Measurements from ENCODE around the gene BIRC3.

DNA sequence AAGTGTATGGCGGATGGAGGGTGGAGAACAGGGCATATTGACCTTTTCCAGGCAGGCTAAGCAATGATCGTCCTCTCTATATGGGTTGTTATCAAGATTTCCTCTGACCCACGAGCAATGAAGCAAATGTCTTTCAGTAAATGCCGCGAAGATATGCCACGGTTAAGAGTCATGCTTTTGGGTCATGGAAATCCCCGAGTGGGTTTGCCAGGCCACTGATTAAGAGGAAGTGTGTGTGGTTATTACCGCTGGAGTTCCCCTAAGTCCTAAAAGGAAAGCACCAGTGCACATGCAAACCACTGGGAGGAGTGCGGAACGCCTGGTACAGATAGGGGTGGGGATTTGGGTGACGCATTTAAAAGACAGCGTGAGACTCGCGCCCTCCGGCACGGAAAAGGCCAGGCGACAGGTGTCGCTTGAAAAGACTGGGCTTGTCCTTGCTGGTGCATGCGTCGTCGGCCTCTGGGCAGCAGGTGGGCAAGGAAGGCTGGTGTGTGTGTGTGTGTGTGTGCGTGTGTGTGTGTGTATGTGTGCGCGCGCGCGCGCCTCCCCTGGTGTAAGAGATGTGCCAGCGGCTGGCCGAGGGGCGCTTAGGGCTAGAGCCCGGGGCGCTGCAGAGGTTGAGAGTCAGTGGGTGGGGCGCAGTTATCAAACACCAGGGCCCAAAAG, at the start of gene BIRC3:
- TF ChIP-seq POLR2AphosphoS5 (IDR thresholded peaks at IDR 0.05) (peak; percentile 63 to 85 (median 78)), POLR2A (IDR thresholded peaks at IDR 0.05) (peak; percentile 8 to 68), EP300 (IDR thresholded peaks at IDR 0.05) (peak in 1 of 4 donors; percentile 76)
- TF ChIP-seq, protein P1, sequence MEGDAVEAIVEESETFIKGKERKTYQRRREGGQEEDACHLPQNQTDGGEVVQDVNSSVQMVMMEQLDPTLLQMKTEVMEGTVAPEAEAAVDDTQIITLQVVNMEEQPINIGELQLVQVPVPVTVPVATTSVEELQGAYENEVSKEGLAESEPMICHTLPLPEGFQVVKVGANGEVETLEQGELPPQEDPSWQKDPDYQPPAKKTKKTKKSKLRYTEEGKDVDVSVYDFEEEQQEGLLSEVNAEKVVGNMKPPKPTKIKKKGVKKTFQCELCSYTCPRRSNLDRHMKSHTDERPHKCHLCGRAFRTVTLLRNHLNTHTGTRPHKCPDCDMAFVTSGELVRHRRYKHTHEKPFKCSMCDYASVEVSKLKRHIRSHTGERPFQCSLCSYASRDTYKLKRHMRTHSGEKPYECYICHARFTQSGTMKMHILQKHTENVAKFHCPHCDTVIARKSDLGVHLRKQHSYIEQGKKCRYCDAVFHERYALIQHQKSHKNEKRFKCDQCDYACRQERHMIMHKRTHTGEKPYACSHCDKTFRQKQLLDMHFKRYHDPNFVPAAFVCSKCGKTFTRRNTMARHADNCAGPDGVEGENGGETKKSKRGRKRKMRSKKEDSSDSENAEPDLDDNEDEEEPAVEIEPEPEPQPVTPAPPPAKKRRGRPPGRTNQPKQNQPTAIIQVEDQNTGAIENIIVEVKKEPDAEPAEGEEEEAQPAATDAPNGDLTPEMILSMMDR (IDR thresholded peaks at IDR 0.05): peak; percentile 38 to 73 (median 69)

All from sigmoid colon (tissue), 4 donors.